DOHH2 (cell line): Measurements from ENCODE around the gene TUBB1.

Experiments used
- CTCF ChIP-seq: fragments of 200-600 bp; sonication (generic); IDR thresholded peaks from one replicate; pipeline ENCODE4 v1.5.1; 2014; ENCODE audit warnings: antibody characterized with exemption, mild to moderate bottlenecking, low read depth, low read length; ENCODE audit not compliant: poor library complexity, severe bottlenecking
- EZH2phosphoT487 ChIP-seq: fragments of 200-600 bp; sonication (generic); IDR thresholded peaks from 2 replicates; pipeline ENCODE4 v1.6.1; 2017; ENCODE audit warnings: borderline replicate concordance, mild to moderate bottlenecking, antibody characterized with exemption, low read length, moderate library complexity, mixed read lengths

GRCh38 chr20:59030911-59031563, 11.8 kb downstream of the TUBB1 start:
- TF ChIP-seq CTCF = no peak
- TF ChIP-seq EZH2phosphoT487 = no peak
